HEK293 (cell line): ENCODE results near the gene MORN1.

Experiments
- CTCF ChIA-PET: fragments of 350-600 bp; formaldehyde crosslinking; extraction: SDS; loops from one replicate; lab custom pipeline; 2021; ENCODE audit warnings: antibody characterized with exemption; lab: Yijun Ruan, JAX
- POLR2A ChIA-PET: fragments of 300-600 bp; formaldehyde crosslinking; extraction: SDS; loops from one replicate; lab custom pipeline; 2020; ENCODE audit warnings: antibody characterized with exemption, inconsistent platforms; lab: Yijun Ruan, JAX
- H3K27ac ChIP-seq: fragments of 200-500 bp; sonication (Bioruptor generic); 2 replicates; pipeline ENCODE4 v1.5.1; 2014; ENCODE audit warnings: low read depth, low read length, control low read depth, inconsistent platforms; ENCODE audit errors: extremely low read depth
- H3K36me3 ChIP-seq, 2 experiments: fragments of 200-500 bp in 1 of 2; sonication (Bioruptor generic) in 1 of 2; 1 replicate in 1 of 2; 2 replicates in 1 of 2; pipeline ENCODE4 v1.5.1; 2014 to 2017; ENCODE audit warnings: inconsistent platforms in 2 of 2, low read length in 2 of 2; ENCODE audit not compliant: control insufficient read depth in 2 of 2, insufficient read depth in 1 of 2
- H3K4me1 ChIP-seq: fragments of 200-500 bp; sonication (Bioruptor generic); 2 replicates; pipeline ENCODE4 v1.5.1; 2014; ENCODE audit warnings: mild to moderate bottlenecking, low read length, inconsistent platforms; ENCODE audit not compliant: control insufficient read depth, insufficient read depth
- H3K4me3 ChIP-seq: 2 replicates; pipeline ENCODE4 v1.5.1; 2011; ENCODE audit warnings: low read depth, mild to moderate bottlenecking, control low read depth, low read length, moderate library complexity
- H3K9me3 ChIP-seq: fragments of 200-500 bp; sonication (Bioruptor generic); 2 replicates; pipeline ENCODE4 v1.5.1; 2014; ENCODE audit warnings: low read depth, low read length, inconsistent platforms; ENCODE audit not compliant: control insufficient read depth, insufficient read depth
- BCL11B ChIP-seq: fragments of 450-650 bp; formaldehyde crosslinking; IDR thresholded peaks from 2 replicates; pipeline ENCODE4 v1.5.1; 2016; ENCODE audit warnings: low read depth, missing biosample characterization, missing genetic modification characterization
- EGR2 ChIP-seq: fragments of 450-650 bp; formaldehyde crosslinking; IDR thresholded peaks from 2 replicates; pipeline ENCODE4 v1.5.1; 2016; ENCODE audit warnings: low read depth, missing biosample characterization, missing genetic modification characterization
- ELK4 ChIP-seq: IDR thresholded peaks from 2 replicates; pipeline ENCODE4 v1.6.1; 2011; ENCODE audit warnings: mild to moderate bottlenecking, low read depth, low read length, borderline replicate concordance
- SALL2 ChIP-seq: fragments of 450-650 bp; formaldehyde crosslinking; IDR thresholded peaks from 2 replicates; pipeline ENCODE4 v1.5.0; 2017; ENCODE audit warnings: missing biosample characterization, mild to moderate bottlenecking, missing genetic modification characterization, borderline replicate concordance
- YY1 ChIP-seq: fragments of 450-650 bp; formaldehyde crosslinking; IDR thresholded peaks from 2 replicates; pipeline ENCODE4 v1.5.1; 2018; ENCODE audit warnings: missing biosample characterization, missing genetic modification characterization
- ZBTB11 ChIP-seq: fragments of 450-650 bp; formaldehyde crosslinking; conservative IDR thresholded peaks from 2 replicates; pipeline ENCODE4 v1.5.1; 2016; ENCODE audit warnings: low read depth, missing biosample characterization, missing genetic modification characterization
- ZBTB21 ChIP-seq: fragments of 450-650 bp; formaldehyde crosslinking; IDR thresholded peaks from 2 replicates; pipeline ENCODE4 v1.5.1; 2017; ENCODE audit warnings: missing biosample characterization, missing genetic modification characterization
- ZEB2 ChIP-seq: fragments of 450-650 bp; formaldehyde crosslinking; IDR thresholded peaks from 2 replicates; pipeline ENCODE4 v1.5.1; 2016; ENCODE audit warnings: missing biosample characterization, missing genetic modification characterization
- ZIC2 ChIP-seq: fragments of 450-650 bp; formaldehyde crosslinking; IDR thresholded peaks from 2 replicates; pipeline ENCODE4 v1.5.1; 2016; ENCODE audit warnings: missing biosample characterization, missing genetic modification characterization
- ZNF114 ChIP-seq: fragments of 450-650 bp; formaldehyde crosslinking; IDR thresholded peaks from 2 replicates; pipeline ENCODE4 v1.5.0; 2017; ENCODE audit warnings: missing biosample characterization, missing genetic modification characterization
- ZNF16 ChIP-seq: fragments of 450-650 bp; formaldehyde crosslinking; IDR thresholded peaks from 2 replicates; pipeline ENCODE4 v1.5.1; 2016; ENCODE audit warnings: low read depth, missing biosample characterization, missing genetic modification characterization
- ZNF18 ChIP-seq: fragments of 450-650 bp; formaldehyde crosslinking; IDR thresholded peaks from 2 replicates; pipeline ENCODE4 v1.5.1; 2016; ENCODE audit warnings: missing biosample characterization, missing genetic modification characterization
- ZNF184 ChIP-seq: fragments of 450-650 bp; IDR thresholded peaks from 2 replicates; pipeline ENCODE4 v1.5.1; 2018; ENCODE audit warnings: missing biosample characterization, mild to moderate bottlenecking, missing genetic modification characterization
- ZNF221 ChIP-seq: fragments of 450-650 bp; formaldehyde crosslinking; IDR thresholded peaks from 2 replicates; pipeline ENCODE4 v1.5.1; 2017; ENCODE audit warnings: missing biosample characterization, missing genetic modification characterization, borderline replicate concordance
- ZNF280C ChIP-seq: fragments of 450-650 bp; formaldehyde crosslinking; IDR thresholded peaks from 2 replicates; pipeline ENCODE4 v1.5.1; 2016; ENCODE audit warnings: missing biosample characterization, missing genetic modification characterization
- ZNF350 ChIP-seq: fragments of 450-650 bp; formaldehyde crosslinking; IDR thresholded peaks from 2 replicates; pipeline ENCODE4 v1.5.0; 2017; ENCODE audit warnings: missing biosample characterization, mild to moderate bottlenecking, missing genetic modification characterization
- ZNF416 ChIP-seq: fragments of 450-650 bp; formaldehyde crosslinking; IDR thresholded peaks from 2 replicates; pipeline ENCODE4 v1.5.1; 2016; ENCODE audit warnings: missing biosample characterization, missing genetic modification characterization
- ZNF488 ChIP-seq: fragments of 450-650 bp; formaldehyde crosslinking; IDR thresholded peaks from 2 replicates; pipeline ENCODE4 v1.5.1; 2016; ENCODE audit warnings: missing biosample characterization, missing genetic modification characterization
- ZNF514 ChIP-seq: fragments of 450-650 bp; formaldehyde crosslinking; IDR thresholded peaks from 2 replicates; pipeline ENCODE4 v1.5.1; 2016; ENCODE audit warnings: missing biosample characterization, missing genetic modification characterization
- ZNF548 ChIP-seq: fragments of 450-650 bp; formaldehyde crosslinking; IDR thresholded peaks from 2 replicates; pipeline ENCODE4 v1.5.1; 2016; ENCODE audit warnings: missing biosample characterization, missing genetic modification characterization
- ZNF555 ChIP-seq: fragments of 450-650 bp; formaldehyde crosslinking; conservative IDR thresholded peaks from 2 replicates; pipeline ENCODE4 v1.5.1; 2017; ENCODE audit warnings: missing biosample characterization, mild to moderate bottlenecking, missing genetic modification characterization, inconsistent platforms
- ZNF600 ChIP-seq: fragments of 450-650 bp; formaldehyde crosslinking; IDR thresholded peaks from 2 replicates; pipeline ENCODE4 v1.5.1; 2016; ENCODE audit warnings: missing biosample characterization, missing genetic modification characterization
- ZSCAN4 ChIP-seq: fragments of 450-650 bp; formaldehyde crosslinking; IDR thresholded peaks from 2 replicates; pipeline ENCODE4 v1.5.1; 2017; ENCODE audit warnings: missing biosample characterization, missing genetic modification characterization

MORN1 gene

GRCh38 chr1:2376261-2376741 is 15.1 kb downstream of the MORN1 start:
- POLR2A ChIA-PET = interaction anchor here (1.4 kb wide), 1 partner anchor 15 kb away, joined by 4 read pairs; the partner anchor contains the start of genes MORN1 and RER1
- TF ChIP-seq ZNF18 (tag by site-specific recombination) (no peak), ZNF350 (no peak), ZBTB11 (tag by site-specific recombination) (no peak), ZNF548 (no peak), ZNF514 (tag by site-specific recombination) (no peak), ZNF555 (tag by site-specific recombination) (no peak), ZNF488 (no peak), ZIC2 (tag by site-specific recombination) (no peak), ZNF221 (tag by site-specific recombination) (no peak), ZNF16 (no peak), ZEB2 (tag by site-specific recombination) (no peak), ZSCAN4 (tag by site-specific recombination) (no peak), ZNF280C (tag by site-specific recombination) (no peak)
- TF ChIP-seq, all 188 proteins: peak for 0
- peaks cover 0 to 9% of the 10 kb centered on the region in 2 experiments; a peak in 1 of 3 replicates for H3K36me3 ChIP-seq
- CTCF ChIA-PET = interaction anchor here (1.6 to 3.6 kb wide), 2 partner anchors 181 to 202 kb away, joined by 4 to 23 read pairs; partner anchors contain the start of gene FAAP20
- no peaks in the 10 kb centered on the region for H3K4me1 ChIP-seq
- no peaks in the 10 kb centered on the region for H3K9me3 ChIP-seq
- H3K27ac ChIP-seq = no peak overlapping the region
- H3K4me3 ChIP-seq = no peak overlapping the region

- POLR2A ChIA-PET = interaction anchor here (0.5 to 1.4 kb wide), 2 partner anchors 15 to 141 kb away, joined by 4 to 6 read pairs; partner anchors contain the start of genes MORN1 and RER1
- CTCF ChIA-PET = interaction anchor here (3.6 kb wide), 1 partner anchor 181 kb away, joined by 23 read pairs; the partner anchor contains the start of gene FAAP20
- Histone ChIP-seq H3K27ac (no peak overlapping the region), H3K4me1 (no peaks in the 10 kb centered on the region), H3K36me3 (peaks cover 0 to 6% of the 10 kb centered on the region in 2 experiments; a peak in 2 of 3 replicates), H3K4me3 (no peak overlapping the region), H3K9me3 (no peaks in the 10 kb centered on the region)
- TF ChIP-seq EGR2 (tag by site-specific recombination) (no peak), ZBTB21 (tag by site-specific recombination) (no peak), ZNF114 (tag by site-specific recombination) (no peak), YY1 (tag by site-specific recombination) (no peak), ELK4 (no peak), BCL11B (tag by site-specific recombination) (no peak), ZNF416 (tag by site-specific recombination) (no peak), SALL2 (tag by site-specific recombination) (no peak), ZNF600 (tag by site-specific recombination) (no peak), ZNF184 (no peak)
Measured at GRCh38 chr1:2375923-2376260, 15.5 kb downstream of the MORN1 start.
